ENCODE results near the gene EIF2AK3.

- no peak for TF ChIP-seq U2AF2 (IDR thresholded peaks at IDR 0.05; ENCODE audit: low read depth, low read length)
- TF ChIP-seq ZNF792 (CRISPR knock-in tag; IDR thresholded peaks at IDR 0.05): no peak
- no peak for TF ChIP-seq BHLHE40 (IDR thresholded peaks at IDR 0.05; ENCODE audit: low read length)
- TF ChIP-seq USF2 (IDR thresholded peaks at IDR 0.05; ENCODE audit: low read depth, low read length): no peak
- no peak for TF ChIP-seq USF2 (CRISPR knock-in tag; IDR thresholded peaks at IDR 0.05; ENCODE audit: borderline replicate concordance)
- TF ChIP-seq CTCF (CRISPR knock-in tag; IDR thresholded peaks at IDR 0.05): no peak
- no peak for TF ChIP-seq NR2F1 (CRISPR knock-in tag; IDR thresholded peaks at IDR 0.05)
- no peak for TF ChIP-seq ELF1 (CRISPR knock-in tag; IDR thresholded peaks at IDR 0.05)
- TF ChIP-seq ZNF12 (CRISPR knock-in tag; IDR thresholded peaks at IDR 0.05): no peak
- no peak for TF ChIP-seq MAX (IDR thresholded peaks at IDR 0.05)
- TF ChIP-seq SIN3B (IDR thresholded peaks at IDR 0.05; ENCODE audit: low read length): no peak
- no peak for TF ChIP-seq GATAD2A (CRISPR knock-in tag; IDR thresholded peaks at IDR 0.05)
- no peak for TF ChIP-seq TEF (CRISPR knock-in tag; IDR thresholded peaks at IDR 0.05)
- no peak for TF ChIP-seq NFE2L2 (IDR thresholded peaks at IDR 0.05; ENCODE audit: low read length)
- TF ChIP-seq POLR2A (IDR thresholded peaks at IDR 0.05; ENCODE audit: insufficient read depth in 1 of 2, low read depth in 2 of 2, low read length in 2 of 2): no peak
These were observed 109.5 kb downstream of the EIF2AK3 start for GRCh38 chr2:88517759-88518201.
